Stimulated activated CD8-positive, alpha-beta memory T cell treated with anti-CD3 and anti-CD28 coated beads, Interleukin-7, amount 100 ng/mL, for 1 hour (primary cell): ENCODE results near the gene HPSE2.
A peak's percentile ranks its signal among the peaks of the same experiment; 100 is the strongest.

Experiments
- DNase-seq, 2 donors: peaks; one replicate each; pipeline ENCODE4 v3.0.0-alpha.2; 2020; ENCODE audit warnings: low read depth in 2 of 2

HPSE2 gene

DNA sequence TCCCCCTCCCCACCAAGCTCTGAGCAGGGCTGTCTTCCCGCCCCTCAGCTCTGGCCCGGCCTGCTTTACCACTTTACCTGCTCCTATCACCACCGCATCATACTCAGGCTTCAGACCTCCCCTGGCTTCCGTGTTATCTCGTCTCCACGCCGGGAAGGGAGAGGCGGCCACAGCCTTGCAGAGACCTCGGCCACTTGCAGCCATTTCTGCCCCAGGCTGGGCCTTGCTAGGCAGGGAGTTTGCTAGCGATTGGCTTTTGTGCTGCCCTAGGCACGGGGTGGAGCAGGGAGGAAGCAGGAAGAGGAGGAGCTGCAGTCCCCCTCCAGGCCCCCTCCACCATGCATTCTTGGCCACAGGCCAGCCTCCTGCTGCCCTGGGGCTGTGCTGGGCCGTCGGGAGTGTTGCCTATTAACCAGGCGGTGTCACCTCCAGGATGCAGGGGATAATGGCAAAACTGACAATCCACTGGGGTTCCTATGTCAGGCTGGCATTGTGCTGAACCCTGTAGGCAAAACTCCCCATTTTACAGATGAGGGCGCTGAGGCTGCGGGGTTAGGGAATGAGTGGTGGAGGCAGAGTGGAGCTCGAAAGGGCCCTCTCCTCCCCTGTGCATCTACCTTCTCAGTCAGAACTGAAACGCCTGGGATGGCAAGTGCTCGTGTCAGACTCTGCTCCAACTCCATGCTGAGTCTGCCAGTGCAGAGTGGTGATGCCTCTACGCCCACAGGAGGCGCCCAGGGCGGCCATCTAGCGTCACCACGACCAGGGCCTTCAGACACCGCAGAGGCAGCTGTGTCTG, 820.5 kb downstream of the HPSE2 start, which contains the start of gene PYROXD2:
PYROXD2 (minus strand) TSS at position 251 of the 799 bp plus-strand sequence; CDS start at position 204, 47 bp downstream.
- peak in 1 of 2 donors; percentile 23 for DNase-seq

DNA sequence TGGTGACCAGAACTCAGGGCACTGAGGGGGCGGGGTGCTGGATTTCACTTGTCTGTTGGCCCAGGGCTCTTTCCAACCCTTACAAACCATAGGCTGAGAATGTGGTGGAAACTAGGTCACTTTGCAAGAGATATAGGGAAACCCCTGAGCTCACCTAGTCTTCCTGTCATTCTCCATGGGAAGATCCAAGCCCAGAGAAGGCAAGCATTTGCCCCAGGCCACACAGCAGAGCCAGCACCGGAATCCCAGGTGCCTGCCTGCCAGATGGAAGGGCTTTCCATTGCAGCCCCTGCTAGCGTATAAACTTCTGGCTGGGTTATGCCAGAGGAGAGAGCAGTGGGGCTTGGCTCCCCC, 821.1 kb downstream of the HPSE2 start:
- no peak for DNase-seq

DNA sequence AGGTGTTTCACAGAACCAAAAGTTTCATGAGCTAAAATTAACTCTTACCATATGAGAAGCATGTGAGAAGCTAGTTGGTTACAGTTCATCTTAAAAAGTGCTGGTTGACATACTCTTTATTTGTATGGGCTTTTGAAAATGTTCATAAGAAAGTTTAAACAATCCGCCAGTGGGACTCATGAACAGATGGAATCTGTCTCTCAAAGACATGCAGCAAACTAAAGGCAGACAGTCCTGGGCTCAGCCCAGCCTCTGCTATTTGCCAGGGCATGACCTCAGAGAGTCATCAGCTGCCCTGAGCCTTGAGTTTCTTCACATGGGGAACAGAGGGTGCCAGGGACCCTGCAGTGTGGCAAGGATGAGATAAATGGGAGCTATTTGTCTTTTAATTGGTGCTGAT, 823.9 kb downstream of the HPSE2 start:
- DNase-seq: no peak

DNA sequence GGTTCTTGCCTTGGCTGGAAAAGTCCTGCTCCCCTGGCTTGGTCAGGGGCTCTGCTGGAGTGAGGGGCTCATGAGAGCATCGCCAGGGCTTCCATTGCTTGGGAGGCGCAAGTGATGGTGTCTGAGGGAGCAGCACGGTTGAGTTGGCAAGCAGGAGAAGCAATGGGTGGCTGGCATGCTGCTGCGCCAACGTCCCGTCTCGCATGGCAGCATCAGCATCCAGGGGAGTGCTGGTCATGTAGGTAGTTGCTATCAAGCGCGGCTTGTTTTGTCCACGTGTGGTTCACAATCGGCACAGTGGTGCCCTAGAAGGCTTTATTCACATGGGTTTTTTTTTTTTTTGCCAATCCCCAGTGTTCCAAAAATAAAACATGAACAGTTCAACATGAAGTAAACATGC, 824.5 kb downstream of the HPSE2 start:
- DNase-seq: no peak

DNA sequence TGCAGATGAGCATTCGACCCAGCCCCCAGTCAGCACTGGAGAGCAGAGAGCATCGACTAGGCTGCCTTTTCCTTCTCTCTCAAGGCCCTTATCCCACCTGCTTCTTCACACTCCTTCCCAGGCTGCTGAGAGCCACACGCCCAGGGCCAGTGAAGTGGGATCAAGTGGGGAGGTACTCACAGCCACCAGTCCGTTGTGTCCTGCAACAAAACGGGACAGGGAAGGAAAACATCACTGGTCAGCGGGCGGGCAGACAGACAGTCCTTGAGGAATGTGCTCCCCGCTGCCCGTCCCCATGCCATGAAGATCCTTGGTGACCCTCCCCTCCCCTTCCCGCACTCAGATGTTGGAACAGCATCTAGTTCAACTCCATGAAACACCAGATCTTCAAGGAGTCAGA, 824.9 kb downstream of the HPSE2 start:
- no peak for DNase-seq

DNA sequence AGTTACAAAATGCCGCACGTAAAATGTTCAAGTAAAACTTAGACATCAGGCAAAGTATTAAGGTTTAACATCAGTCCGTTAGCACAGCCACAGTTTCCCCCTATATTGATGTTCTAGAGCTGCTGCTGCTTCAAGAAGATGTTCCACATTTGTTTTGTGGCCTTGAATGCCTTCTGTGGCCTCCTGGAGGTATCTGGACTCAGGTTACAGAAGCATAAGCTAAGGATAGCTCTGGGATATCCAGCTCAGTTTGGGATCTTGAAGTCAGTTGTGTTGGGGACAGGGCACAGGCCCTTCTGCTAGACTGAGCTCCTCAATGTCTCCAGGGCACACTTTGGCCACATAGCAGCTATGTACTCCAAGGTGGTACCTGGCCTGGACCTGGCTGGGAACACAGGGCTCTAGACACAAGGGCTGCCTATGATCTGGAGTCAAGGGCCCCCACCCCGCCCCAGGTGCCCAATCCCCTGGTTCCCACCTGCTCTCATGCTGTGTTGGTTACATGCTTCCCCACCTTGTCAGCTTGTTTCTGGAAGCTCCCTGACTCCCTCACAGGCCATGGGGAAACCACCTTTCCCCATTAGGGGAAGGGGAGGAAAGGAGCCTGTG, 825.4 kb downstream of the HPSE2 start:
- no peak for DNase-seq

DNA sequence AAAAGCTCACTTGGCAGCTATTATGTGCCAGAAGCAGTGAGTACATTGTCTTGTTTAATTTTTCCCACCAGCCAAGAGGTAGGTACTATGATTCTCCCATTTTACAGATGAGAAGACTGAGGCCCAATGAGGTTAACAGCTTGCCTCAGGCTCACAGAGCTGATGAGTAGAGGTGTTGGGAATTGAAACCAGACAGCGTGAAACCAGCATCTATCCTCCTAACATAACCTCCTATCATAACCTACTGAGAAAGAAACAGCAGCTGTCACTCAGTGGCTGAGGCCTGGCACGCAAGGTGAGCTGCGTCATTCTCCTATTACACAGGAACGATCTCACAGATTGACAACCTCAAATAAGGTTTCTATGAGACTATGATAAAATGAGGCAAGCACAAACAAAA, 826.9 kb downstream of the HPSE2 start:
- no peak for DNase-seq

DNA sequence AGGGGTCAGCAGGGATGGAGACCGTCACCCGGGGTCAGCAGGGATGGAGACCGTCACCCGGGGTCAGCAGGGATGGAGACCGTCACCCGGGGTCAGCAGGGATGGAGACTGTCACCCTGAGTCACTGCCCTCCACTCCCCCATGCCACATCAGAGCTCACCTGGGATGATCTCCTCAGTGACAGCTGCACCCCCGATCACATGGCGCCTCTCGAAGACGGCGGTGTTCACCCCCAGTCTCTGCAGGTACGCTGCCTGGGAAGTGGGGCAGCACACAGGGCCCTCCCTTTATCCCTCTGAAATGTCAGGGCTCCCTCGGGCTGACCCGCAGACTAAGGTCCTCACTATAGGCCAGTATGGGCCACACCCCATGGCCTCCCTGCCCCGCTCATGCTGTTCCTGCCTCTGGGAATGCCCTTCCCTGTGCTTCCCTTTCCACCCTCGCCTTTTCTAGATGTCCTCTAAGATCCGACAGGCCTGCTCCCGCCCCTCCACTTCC, 827.9 kb downstream of the HPSE2 start:
- DNase-seq: no peak
